ENCODE data around the gene CTNNA1.
"Not testable (repeated sequence)": the region's sequence is repeated elsewhere in the genome, so short reads cannot be mapped to it uniquely, and the experiment has no call there.

Gene CTNNA1

GRCh38 chr5:138760448-138761110, 7.4 kb downstream of the CTNNA1 start:
- no peak for DNase-seq (ENCODE audit: low read depth in 3 of 3)

GRCh38 chr5:138761115-138761514, 7.9 kb downstream of the CTNNA1 start:
- not testable (repeated sequence) for DNase-seq (ENCODE audit: low read depth in 3 of 3)

GRCh38 chr5:138761670-138762069, 8.4 kb downstream of the CTNNA1 start:
- not testable (repeated sequence) for DNase-seq (ENCODE audit: low read depth in 3 of 3)

GRCh38 chr5:138762110-138762509, 8.9 kb downstream of the CTNNA1 start:
- DNase-seq (ENCODE audit: low read depth in 3 of 3): no peak

GRCh38 chr5:138763037-138763778, 10.0 kb downstream of the CTNNA1 start:
- DNase-seq (ENCODE audit: low read depth in 3 of 3): no peak

GRCh38 chr5:138770291-138770690, 17.1 kb downstream of the CTNNA1 start:
- DNase-seq (ENCODE audit: low read depth in 3 of 3): no peak

GRCh38 chr5:138770977-138771376, 17.8 kb downstream of the CTNNA1 start:
- DNase-seq (ENCODE audit: low read depth in 3 of 3): no peak

- no peak for DNase-seq (ENCODE audit: low read depth in 3 of 3)
These were observed 19.9 kb downstream of the CTNNA1 start for GRCh38 chr5:138772986-138773594.

- DNase-seq (ENCODE audit: low read depth in 3 of 3): not testable (repeated sequence)
These were observed 20.4 kb downstream of the CTNNA1 start for GRCh38 chr5:138773624-138774023.

- no peak for DNase-seq (ENCODE audit: low read depth in 3 of 3)
These were observed 21.8 kb downstream of the CTNNA1 start for GRCh38 chr5:138775034-138775433.

- DNase-seq (ENCODE audit: low read depth in 3 of 3): no peak
These were observed 25.0 kb downstream of the CTNNA1 start for GRCh38 chr5:138778234-138778633.

GRCh38 chr5:138783976-138784375, 30.8 kb downstream of the CTNNA1 start:
- DNase-seq (ENCODE audit: low read depth in 3 of 3): no peak

- DNase-seq (ENCODE audit: low read depth in 3 of 3): no peak
These were observed 31.4 kb downstream of the CTNNA1 start for GRCh38 chr5:138784590-138784989.

GRCh38 chr5:138789771-138790242, 36.6 kb downstream of the CTNNA1 start:
- no peak for DNase-seq (ENCODE audit: low read depth in 3 of 3)

- DNase-seq (ENCODE audit: low read depth in 3 of 3): no peak
These were observed 37.5 kb downstream of the CTNNA1 start for GRCh38 chr5:138790684-138791083.

- no peak for DNase-seq (ENCODE audit: low read depth in 3 of 3)
These were observed 39.1 kb downstream of the CTNNA1 start for GRCh38 chr5:138792195-138792790.

- no peak for DNase-seq (ENCODE audit: low read depth in 3 of 3)
These were observed 40.4 kb downstream of the CTNNA1 start for GRCh38 chr5:138793575-138793974.

- DNase-seq (ENCODE audit: low read depth in 3 of 3): no peak
These were observed 50.1 kb downstream of the CTNNA1 start for GRCh38 chr5:138803285-138803684.

- no peak for DNase-seq (ENCODE audit: low read depth in 3 of 3)
These were observed 50.7 kb downstream of the CTNNA1 start for GRCh38 chr5:138803935-138804334.

- DNase-seq (ENCODE audit: low read depth in 3 of 3): no peak
These were observed 51.9 kb downstream of the CTNNA1 start for GRCh38 chr5:138805096-138805495.

GRCh38 chr5:138807182-138807581, 54.0 kb downstream of the CTNNA1 start:
- no peak for DNase-seq (ENCODE audit: low read depth in 3 of 3)

- DNase-seq (ENCODE audit: low read depth in 3 of 3): no peak
These were observed 56.2 kb downstream of the CTNNA1 start for GRCh38 chr5:138809391-138809790.

Measured in stimulated activated CD4-positive, alpha-beta T cell treated with anti-CD3 and anti-CD28 coated beads, TNF-alpha, amount 100 ng/mL, for 24 hours (primary cell).